C1 segment of cervical spinal cord (tissue), 14 donors: ENCODE results near the gene PLPP6.

Experiments used
- DNase-seq, 14 donors: peaks; one replicate each; lab custom pipeline; 2025; lab: John Stamatoyannopoulos, UW

Gene PLPP6

DNA sequence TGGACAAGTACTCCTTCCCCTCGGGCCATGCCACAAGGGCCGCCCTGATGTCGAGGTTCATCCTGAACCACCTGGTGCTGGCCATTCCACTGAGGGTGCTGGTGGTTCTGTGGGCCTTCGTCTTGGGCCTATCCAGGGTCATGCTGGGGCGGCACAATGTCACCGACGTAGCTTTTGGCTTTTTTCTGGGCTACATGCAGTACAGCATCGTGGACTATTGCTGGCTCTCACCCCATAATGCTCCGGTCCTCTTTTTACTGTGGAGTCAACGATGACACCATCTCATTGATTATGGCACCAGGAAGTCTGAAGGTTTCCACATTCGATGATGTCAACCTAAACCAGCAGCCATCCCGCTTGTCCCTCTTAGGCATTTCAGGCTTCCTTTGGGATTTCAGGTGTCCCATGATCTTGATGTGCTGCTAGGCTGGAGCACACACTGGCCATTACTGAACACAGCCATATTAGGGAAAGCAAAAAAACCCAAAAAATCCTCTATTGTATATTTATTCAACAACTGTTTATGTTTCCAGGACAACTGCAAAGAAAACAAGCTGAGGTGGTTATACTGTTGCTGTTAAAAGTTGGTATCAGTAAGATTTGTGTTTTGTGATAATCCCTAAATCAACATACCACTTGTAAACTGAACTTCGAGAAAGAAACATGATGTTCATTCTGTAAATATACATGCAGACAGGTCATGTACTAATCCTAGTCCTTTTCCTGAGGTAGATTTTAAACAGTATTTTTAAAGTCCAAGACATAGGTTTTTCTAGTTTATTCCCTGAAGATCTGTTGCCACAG, 1.1 kb downstream of the PLPP6 start:
- DNase-seq = peak in 2 of 14 donors; percentile 20 to 37

DNA sequence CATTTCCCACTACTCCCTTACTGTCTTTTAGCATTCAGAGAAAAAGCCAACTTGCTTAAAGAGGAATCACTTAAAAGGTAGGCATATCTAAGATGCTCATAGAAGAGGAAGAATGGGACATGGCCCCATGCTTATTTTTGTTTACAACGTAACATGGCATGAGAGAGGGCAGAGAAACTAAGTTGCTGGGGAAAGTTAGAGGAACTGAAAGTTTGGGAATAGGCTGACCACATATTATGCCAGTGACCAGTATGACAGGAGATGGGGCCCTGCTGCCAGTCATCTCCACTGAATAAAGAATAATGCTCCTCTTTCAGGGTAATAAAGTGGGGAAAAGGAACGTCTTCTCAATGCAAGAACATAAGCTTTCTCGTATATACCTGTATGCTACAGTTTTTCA, 1.9 kb downstream of the PLPP6 start:
- DNase-seq = peak in 1 of 14 donors; percentile 18

DNA sequence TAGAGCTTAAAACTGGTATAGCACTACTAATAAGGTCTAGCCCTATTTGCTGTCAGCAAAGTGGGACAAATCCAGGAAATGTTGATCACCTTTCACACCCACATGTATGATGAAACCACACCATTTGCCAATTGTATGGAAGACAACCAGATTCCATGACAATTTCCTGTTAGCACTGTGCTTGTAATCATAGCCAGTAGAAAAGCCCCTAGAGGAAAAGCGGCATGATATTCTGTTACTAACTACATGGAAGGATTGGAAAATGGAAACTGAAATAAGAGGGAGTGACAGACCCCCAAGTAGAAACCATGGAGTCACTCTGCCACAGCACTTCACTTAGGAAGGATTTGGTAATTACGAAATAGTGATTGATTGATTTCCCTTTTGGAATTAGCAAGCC, 3.3 kb downstream of the PLPP6 start:
- peak in 1 of 14 donors; percentile 34 for DNase-seq

DNA sequence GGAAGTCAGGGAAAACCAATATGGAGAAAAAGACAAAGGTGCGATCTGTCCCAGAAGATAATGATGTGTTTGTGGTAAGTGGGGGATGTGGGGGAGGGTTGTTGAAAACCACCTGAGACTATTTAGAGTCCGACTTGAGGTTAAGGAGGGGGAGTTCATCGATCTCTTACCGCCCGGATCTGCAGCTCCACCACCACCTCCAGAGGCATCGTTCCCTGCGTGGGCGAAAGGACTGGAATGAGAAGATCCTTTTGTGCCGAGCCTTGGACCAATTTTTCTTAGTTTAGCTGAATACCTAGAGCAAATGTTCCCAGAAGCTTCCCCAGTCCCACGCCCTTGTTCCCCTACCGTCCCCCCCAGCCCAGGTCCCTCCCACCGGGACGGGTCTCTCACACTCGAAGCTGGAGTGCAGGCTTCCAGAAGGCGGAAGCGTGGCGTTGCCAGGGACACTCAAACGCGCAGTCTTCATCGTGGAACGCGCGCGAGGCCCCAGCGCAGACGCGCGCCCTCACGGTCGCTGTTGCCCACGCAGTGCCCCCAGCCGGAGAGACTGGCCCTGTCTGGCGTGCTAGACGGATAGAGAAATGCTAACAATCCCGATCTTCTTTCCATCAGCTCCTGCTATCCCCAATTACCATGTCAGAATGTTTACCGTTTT, 4.1 kb downstream of the PLPP6 start, which contains the start of gene SPATA6L:
Gene SPATA6L, minus strand, starts transcription at position 439 of the 658 bp plus-strand sequence. Its CDS starts 230 bp downstream, at position 209.
- DNase-seq = peak in 11 of 14 donors; percentile 13 to 74 (median 44)

DNA sequence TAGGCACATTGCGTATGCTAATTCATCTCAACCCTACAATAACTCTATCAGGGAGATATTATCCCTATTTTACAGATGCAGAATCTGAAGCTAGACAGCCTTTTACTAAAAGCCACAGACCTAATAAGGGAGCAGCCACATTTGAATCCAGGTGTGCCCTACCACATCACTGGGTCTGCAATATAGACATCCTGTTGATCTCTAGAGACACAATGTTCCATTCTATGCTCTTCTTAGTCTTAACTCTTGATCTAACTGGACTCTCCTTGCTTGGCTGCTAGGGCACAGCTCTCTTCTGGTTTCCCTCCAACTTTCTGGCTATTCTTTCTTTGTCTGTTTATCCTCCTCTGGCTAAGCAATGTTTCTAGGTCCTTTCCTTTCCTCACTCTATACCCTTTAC, 5.6 kb downstream of the PLPP6 start:
- DNase-seq = no peak

DNA sequence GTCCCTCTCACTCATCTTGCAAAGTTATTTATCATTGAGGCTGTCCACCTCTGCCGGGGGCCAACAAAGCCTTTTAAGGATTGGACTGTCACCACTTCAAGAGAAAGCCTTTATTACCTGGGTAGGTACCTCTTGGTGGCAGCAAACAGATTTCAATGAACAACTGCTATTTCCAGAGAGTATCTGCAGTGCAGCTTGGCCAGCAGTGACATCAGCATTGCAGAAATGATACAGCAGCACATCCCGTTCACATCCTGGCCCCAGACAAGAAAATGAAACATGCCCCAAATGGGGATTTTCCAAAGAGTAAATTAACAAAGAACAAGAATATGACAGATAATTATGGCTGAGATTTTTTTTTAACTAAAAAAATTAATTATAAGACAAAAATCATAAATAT, 6.5 kb downstream of the PLPP6 start:
- no peak for DNase-seq

DNA sequence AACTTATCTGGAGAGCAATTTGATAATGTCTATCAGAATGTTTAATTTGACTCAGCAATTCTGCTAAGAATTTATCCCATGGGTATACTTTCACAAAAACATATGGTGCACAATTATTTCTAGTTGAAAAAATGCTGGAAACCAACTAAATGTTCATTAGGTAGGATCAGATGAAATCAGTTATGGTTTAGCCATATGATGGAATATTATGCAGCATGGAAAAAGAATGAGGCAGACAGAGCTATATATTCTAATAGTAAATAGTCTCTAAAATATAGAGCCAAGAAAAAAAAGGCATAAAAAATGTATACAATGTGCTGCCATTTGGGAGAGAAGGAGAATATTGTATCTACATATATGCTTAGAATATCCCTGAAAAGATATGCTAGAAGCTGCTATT, 7.8 kb downstream of the PLPP6 start:
- no peak for DNase-seq

DNA sequence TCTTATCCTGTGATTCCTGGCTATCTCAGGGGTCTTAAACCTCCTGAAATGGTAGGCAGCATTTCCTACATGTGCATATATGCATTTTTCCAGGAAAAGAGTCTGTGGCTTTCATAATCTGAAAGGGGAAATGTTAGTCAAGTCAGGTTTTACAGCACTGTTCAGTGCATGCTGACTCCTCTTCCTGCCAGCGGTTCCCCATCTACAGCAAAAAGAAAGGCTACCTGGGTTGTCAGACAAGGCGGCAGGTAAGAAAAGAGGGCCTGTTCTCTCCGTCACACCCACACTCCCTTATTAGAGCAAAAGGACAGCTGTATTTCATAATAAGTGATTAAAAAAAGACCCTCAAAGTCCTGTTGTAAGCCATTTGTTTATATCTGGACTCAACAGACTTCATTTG, 8.5 kb downstream of the PLPP6 start:
- no peak for DNase-seq

DNA sequence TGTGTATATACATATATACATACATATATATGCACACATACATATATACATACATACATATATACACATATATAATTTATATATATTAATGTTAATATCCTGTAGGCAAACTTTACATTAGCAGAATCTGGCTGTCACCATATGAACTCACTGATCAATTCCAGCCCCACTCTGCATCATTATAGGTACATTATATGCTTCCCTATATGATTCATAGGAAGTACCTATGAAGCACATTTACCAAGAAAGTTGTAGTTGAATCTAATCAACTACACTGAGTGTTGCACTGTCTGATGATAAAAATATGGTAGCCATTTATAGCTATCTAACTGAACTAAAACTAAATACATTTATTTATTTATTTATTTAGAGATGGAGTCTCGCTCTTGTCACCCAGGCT, 9.6 kb downstream of the PLPP6 start:
- DNase-seq = no peak

DNA sequence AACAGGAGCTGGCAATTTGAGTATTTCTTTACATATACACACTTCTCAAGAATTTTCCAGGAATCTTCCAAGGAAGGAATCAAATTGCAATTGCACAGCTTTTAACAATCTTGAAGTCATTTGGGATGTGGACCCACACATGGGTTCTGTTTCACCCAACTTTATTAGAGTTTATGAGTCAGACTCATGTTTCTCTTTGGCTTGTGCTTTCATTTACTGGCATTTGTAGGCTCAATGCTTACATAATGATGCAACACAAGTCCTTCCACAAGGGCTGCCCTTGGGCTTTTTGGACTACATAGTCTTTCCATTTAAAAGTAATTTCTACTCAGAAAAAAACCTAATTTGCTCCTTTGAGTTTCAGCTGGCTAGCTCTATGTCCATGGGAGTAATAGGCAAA, 12.7 kb downstream of the PLPP6 start:
- DNase-seq = no peak

DNA sequence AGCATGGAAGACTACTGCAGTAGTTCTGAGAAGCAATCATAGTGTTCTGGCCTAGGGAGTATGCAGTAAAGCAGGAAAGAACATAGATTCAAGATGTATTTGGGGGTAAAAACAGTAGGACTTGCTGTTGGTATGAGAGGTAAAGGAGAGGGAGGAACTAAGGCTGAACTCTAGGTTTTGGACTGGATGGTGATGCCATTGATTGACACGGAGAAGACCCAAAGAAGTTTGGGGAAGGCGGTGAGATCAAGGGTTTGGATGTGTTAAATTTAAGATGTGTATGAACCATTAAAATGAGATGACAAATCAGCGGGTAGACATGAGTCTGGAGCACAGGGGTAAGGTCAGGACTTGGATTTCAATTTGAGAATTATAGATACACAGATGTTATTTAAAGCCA, 15.3 kb downstream of the PLPP6 start:
- DNase-seq = no peak

DNA sequence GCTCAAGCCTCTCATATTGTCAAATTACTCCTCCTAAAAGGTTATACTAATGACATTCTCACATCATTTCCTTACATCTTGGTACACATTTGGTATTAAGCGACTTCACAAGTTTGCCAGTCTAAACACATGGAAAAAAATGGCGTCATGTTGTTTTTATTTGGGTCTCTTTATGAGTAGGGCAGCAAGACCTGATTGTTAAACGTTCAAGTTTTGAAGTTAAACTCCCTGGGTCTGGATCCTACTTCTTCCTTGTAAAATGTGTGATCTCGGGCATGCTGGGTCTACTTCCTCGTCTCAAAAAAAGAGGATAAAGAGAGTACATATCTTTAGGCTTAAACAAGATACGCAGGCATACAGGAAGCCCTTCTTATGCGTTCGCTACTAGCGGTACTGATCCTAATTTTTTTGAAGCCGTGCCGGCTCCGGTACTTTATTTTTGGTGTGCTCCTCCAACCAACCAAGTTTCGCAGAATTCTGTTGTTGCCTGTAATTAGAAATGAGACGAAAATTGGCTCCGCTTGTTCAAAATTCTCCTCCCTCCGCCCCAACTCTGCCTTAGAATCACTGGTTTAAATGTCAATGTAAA, 16.7 kb downstream of the PLPP6 start:
- DNase-seq = peak in 1 of 14 donors; percentile 59

DNA sequence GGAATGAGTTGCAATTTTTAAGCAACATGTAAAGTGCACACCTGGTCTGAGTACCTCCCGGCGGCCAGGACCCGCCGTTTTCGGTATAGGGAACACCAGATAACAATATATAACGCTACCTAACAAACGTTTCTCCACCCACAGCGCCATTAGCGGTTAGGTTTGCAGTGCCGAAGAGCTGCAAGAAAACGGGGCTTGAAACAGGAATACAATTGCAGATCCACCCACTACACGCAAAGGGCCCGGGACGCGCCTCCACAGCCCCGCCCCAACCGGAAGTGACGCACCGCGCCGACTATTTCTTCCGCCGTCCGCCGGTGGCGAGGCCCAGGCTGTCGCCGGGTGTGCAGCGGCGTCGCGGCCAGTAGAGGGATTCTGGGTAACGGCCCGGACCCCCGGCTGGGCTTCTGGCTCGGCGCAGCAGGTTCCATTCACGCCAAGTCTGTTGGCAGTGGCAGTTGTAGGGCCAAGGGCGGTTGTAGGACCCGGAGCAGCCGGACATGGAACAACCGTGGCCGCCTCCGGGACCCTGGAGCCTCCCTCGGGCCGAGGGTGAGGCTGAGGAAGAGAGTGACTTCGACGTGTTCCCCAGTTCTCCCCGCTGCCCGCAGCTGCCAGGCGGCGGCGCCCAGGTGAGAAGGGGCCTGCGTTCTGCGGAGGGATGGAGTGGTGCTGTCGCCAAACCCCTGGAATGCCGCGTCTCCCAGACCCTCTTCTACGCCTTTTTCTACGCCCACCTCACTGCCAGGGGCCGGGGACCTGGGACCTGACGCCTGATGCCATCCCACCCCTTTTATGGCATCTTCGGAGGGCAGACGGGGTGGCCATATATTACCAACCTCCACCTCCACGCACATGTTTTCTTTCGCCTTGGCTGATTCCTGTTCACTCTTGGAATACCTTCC, 17.4 kb downstream of the PLPP6 start, which contains the start of gene CDC37L1:
Gene CDC37L1, plus strand, starts transcription at position 302 of the 905 bp plus-strand sequence. Its CDS starts 199 bp downstream, at position 501.
- peak; percentile 62 to 98 (median 95) for DNase-seq

DNA sequence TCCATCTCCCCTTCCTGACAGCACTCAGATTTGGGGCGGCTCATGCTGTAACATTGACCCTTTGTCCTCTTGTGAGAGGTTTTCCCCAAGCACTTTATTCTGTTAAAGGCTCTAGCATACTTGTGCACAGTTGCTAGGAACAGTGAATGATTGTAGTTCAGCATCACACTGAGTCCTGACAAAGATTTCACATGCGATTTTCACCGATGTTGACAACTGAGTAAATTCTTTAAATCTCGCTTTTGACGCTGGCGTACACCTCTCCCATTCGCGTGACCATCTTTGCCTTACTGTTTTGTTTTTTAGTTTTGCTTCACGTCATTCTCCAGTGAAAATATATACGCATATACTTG, 18.1 kb downstream of the PLPP6 start:
- DNase-seq = no peak

DNA sequence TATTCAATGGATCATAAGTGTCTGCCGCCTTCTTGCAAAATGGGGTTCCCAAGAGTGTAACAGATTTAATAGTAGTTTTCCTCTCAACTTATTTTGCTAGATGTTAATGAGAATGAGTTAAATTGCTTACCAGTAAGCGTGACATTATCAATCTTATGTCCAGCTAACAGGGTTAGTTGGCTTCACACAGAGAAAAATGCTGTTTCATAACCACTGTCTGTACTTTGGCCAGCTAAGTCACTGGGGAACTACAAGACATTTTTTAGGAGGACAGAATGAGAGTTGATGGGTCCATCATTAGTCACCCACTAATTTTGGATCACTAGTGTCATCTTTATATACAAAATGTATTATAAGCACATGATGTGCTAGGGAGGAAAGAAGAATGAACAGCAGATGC, 18.7 kb downstream of the PLPP6 start:
- DNase-seq = no peak

DNA sequence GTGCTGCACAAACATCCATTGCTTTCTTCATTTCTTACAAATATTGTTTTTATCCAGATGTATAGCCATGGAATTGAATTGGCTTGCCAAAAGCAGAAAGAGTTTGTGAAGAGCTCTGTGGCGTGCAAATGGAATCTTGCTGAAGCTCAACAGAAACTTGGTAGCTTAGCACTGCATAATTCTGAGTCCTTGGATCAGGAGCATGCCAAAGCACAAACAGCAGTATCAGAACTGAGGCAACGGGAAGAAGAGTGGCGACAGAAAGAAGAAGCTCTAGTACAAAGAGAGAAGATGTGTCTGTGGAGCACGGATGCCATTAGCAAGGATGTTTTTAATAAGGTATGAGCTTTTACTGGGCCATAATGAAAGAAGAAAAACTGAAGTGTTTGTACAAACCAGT, 22.7 kb downstream of the PLPP6 start:
- no peak for DNase-seq

DNA sequence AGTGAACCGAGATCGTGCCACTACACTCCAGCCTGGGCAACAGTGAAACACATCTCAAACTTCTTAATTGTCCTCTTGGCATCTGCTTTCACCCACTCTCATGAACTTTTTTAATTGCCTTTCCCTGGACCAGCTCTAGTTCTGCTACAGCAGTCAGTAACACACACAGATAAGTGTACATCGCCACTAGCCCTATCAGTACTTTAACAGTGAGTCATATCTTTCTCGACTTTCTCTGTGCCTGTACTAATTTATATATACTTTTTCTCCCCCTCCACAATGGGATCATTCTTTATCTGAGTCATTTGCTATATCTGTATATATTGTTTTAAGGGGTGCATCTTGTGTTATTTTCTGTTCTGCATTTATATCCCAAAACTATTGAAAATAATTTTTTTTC, 24.0 kb downstream of the PLPP6 start:
- DNase-seq = no peak

DNA sequence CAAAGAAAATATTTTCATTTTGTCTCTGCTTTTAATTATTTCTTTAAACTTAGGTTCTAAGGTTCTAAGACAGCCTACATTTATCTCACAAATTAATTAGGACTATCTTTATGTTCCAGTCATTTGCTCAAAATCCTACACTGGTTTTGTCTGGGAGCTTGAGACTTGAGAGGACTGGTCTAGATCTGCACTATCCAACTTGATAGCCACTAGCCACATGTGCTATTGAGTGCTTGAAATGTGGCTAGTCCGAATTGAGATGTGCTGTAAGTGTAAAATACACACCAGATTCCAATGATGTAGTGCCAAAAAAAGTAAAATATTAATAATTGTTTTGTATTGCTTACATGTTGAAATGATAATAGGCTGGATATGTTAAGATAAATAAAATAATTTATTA, 24.5 kb downstream of the PLPP6 start:
- DNase-seq = no peak

DNA sequence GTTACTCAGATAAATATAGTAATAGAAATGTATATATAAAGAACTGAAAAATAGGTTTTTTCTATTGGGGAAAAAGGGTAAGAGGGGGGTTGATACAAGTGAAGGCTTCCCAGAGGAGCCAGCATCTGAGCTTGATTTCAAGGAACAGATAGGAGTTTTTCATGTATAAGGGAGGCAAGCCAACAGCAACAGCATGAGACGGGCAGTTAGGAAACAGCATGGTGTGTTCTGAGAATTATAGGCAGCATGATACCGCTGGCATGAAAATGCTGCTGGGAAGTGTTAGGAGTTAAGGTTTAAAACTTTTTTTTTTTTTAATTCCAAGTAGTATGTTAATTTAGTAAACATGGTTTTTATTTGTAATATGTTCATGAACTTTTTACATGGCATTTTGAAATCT, 26.9 kb downstream of the PLPP6 start:
- DNase-seq = peak in 1 of 14 donors; percentile 1

DNA sequence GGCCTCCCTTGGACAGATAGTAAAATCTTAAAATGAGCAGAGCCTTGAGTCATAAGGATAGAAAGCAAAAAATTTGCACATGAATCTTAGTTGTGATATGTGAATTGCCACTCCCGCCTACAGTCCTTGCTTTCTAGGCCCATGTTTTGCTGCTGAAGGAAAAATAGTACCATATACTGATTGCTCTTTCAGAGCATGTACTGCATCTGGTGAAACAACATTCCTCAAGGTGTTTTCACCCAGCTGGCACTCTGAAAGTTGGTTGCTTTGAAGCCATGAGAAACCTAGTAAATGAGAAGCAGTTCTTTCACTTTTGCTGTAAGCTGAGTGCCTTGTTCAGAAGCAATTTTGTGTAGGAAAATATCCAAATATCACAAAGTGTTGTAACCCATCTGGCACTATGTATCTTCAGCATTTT, 27.6 kb downstream of the PLPP6 start:
- DNase-seq = no peak

DNA sequence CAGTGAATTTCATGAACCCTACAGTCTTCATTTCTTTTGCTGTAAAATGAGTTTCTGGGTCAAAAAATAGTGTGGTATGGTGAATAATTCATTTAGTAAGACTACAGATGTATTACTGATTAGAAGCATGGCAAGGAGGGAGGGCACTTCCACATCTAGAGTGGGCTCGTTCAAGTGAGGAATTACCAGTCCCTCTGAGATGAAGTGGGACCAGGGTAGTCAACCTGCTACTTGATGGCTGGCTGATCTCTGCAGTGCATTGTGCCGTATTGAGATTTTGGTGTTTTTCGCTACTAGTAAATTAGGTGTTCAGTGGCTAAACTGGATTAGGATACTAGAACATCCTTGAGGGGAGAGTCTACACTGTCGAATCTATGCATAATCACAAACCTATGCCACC, 28.1 kb downstream of the PLPP6 start:
- no peak for DNase-seq

DNA sequence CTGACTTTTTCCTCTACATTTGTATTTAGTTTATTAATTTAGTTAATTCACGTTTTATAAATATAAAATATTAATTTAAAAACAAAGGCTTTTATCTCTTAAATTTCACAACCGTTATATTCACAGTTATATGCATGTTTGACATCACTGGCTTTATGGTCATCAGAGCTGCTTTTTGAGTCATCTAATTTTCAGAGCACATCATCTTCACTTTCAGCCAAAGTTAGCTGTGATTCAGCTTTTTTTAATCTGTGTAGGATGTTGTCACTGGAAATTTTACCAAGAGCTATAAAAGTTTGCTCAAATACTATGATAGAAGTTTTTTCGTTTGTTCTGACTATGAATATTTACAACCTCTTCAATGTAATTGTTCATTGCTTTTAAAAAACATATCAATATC, 29.7 kb downstream of the PLPP6 start:
- DNase-seq = no peak
